GM12801 (cell line): ENCODE results near the gene PRKCA.

Experiments
- CTCF ChIP-seq: IDR thresholded peaks from one replicate; pipeline ENCODE4 v1.5.1; 2011; ENCODE audit warnings: control low read depth; ENCODE audit not compliant: insufficient read length; ENCODE audit errors: extremely low read depth

The PRKCA gene

GRCh38 chr17:66580184-66580955 lies 278.0 kb downstream of the PRKCA start:
- TF ChIP-seq CTCF: no peak

- no peak for TF ChIP-seq CTCF
Measured at GRCh38 chr17:66580956-66581391, 278.6 kb downstream of the PRKCA start.

- TF ChIP-seq CTCF: no peak
Measured at GRCh38 chr17:66582373-66583111, 280.1 kb downstream of the PRKCA start.

- TF ChIP-seq CTCF: no peak
Measured at GRCh38 chr17:66583112-66583748, 280.8 kb downstream of the PRKCA start.

GRCh38 chr17:66584927-66585326 lies 282.5 kb downstream of the PRKCA start:
- TF ChIP-seq CTCF: no peak

- no peak for TF ChIP-seq CTCF
Measured at GRCh38 chr17:66585472-66585871, 283.1 kb downstream of the PRKCA start.

- TF ChIP-seq CTCF: no peak
Measured at GRCh38 chr17:66589892-66590291, 287.5 kb downstream of the PRKCA start.
